Esophagus squamous epithelium (tissue), 5 donors: ENCODE data around the gene SPTBN4. TPM values are rescaled to one million over a fixed set of nuclear protein-coding genes. Genes with fewer than 3 reads are reported as not detected.
A peak's percentile ranks its signal among the peaks of the same experiment; 100 is the strongest.
"Not testable (repeated sequence)": the region's sequence is repeated elsewhere in the genome, so short reads cannot be mapped to it uniquely, and the experiment has no call there.

ENCODE experiments used
- DNase-seq: peaks from one replicate; lab custom pipeline; 2025; lab: John Stamatoyannopoulos, UW
- H3K27ac ChIP-seq, 4 donors: fragments of 200-600 bp; sonication (generic); one replicate each; pipeline ENCODE4 v1.5.1; 2016 to 2019; ENCODE audit warnings: mild to moderate bottlenecking in 1 of 4
- H3K27me3 ChIP-seq, 4 donors: fragments of 200-600 bp; sonication (generic); 1 replicate in 3 of 4; 2 replicates in 1 of 4; pipeline versions ENCODE4 v1.5.1 to v1.6.0; 2017 to 2021; ENCODE audit warnings: antibody characterized with exemption in 1 of 4
- H3K36me3 ChIP-seq, 3 donors: fragments of 200-600 bp; sonication (generic); one replicate each; pipeline ENCODE4 v1.5.1; 2016 to 2019
- H3K4me1 ChIP-seq, 3 donors: fragments of 200-600 bp; sonication (generic); one replicate each; pipeline ENCODE4 v1.5.1; 2017 to 2019
- H3K4me3 ChIP-seq, 4 donors: fragments of 200-600 bp; sonication (generic); 1 replicate in 3 of 4; 2 replicates in 1 of 4; pipeline ENCODE4 v1.5.1; 2016 to 2019; ENCODE audit warnings: mild to moderate bottlenecking in 2 of 4, moderate library complexity in 1 of 4
- H3K9me3 ChIP-seq, 3 donors: fragments of 200-600 bp; sonication (generic); one replicate each; pipeline ENCODE4 v1.5.1; 2016 to 2019
- CTCF ChIP-seq, 6 experiments: fragments of 450-650 bp in 4 of 6; fragments of 200-600 bp in 2 of 6; sonication (generic) in 2 of 6; IDR thresholded peaks; one replicate each; pipeline ENCODE4 v1.5.1; 2016 to 2019; ENCODE audit warnings: antibody characterized with exemption in 6 of 6, mild to moderate bottlenecking in 4 of 6, moderate library complexity in 4 of 6
- POLR2A ChIP-seq, 4 donors: fragments of 450-650 bp; IDR thresholded peaks; one replicate each; pipeline ENCODE4 v1.6.1; 2017; ENCODE audit warnings: antibody characterized with exemption in 4 of 4, mild to moderate bottlenecking in 4 of 4, moderate library complexity in 3 of 4
- WGBS, 2 donors: methylation state at CpG; one replicate each; pipeline ENCODE4 v1.1.5; 2018; 5-methylcytosine and 5-hydroxymethylcytosine counted together
- intact Hi-C: fragments of 100-400 bp; cut with DNase I; formaldehyde crosslinking; loops from one replicate; pipeline ENCODE4 v1.15.0; 2022
- total RNA-seq, 4 donors: library from RNA; depleted of rRNA; stranded (reverse); fragments of >200 nt; gene quantifications; one replicate each; pipeline ENCODE4 v1.1.0, GENCODE V29; 2016
- donor health status: DM: yes; HTN: yes; CAD: no.

SPTBN4 gene
- total RNA-seq, 4 donors from 2014 or later, result 0.08 to 2.0 (median 1.2) TPM

GRCh38 chr19:40519352-40520322 lies 52.8 kb downstream of the SPTBN4 start:
- no peaks in the 10 kb centered on the region for H3K36me3 ChIP-seq
- intact Hi-C loops, result loop anchor here (10.0 kb wide), 1 partner anchor 205 kb away; no protein-coding TSS in a partner anchor
- H3K9me3 ChIP-seq, result no peaks in the 10 kb centered on the region
- no peak for DNase-seq
- TF ChIP-seq POLR2A (IDR thresholded peaks at IDR 0.05) (no peak), CTCF (IDR thresholded peaks at IDR 0.05) (peak in 1 of 6 experiments; percentile 25)
- peaks cover 0 to 68% (median 0%) of the 10 kb centered on the region in 4 donors for H3K27me3 ChIP-seq
- 29 to 53% methylated on average over 10 to 19 of the region's 91 CpGs for WGBS, 2 donors
- peaks cover 0 to 11% (median 10%) of the 10 kb centered on the region in 3 donors for H3K4me1 ChIP-seq
- H3K27ac ChIP-seq, result no peak overlapping the region
- peak overlapping the region in 1 of 4 donors; percentile 12 for H3K4me3 ChIP-seq

GRCh38 chr19:40521276-40521675 lies 54.5 kb downstream of the SPTBN4 start:
- H3K27me3 ChIP-seq, result peaks cover 0 to 61% (median 0%) of the 10 kb centered on the region in 4 donors
- no peak for DNase-seq
- H3K4me3 ChIP-seq, result no peak overlapping the region
- peaks cover 0 to 11% (median 10%) of the 10 kb centered on the region in 3 donors for H3K4me1 ChIP-seq
- no peak overlapping the region for H3K27ac ChIP-seq
- H3K36me3 ChIP-seq, result no peaks in the 10 kb centered on the region
- WGBS, 2 donors, result 63 to 73% methylated on average over 7 of the region's 8 CpGs
- TF ChIP-seq POLR2A (IDR thresholded peaks at IDR 0.05) (no peak), CTCF (IDR thresholded peaks at IDR 0.05) (peak in 4 of 6 experiments; percentile 7 to 20 (median 10))
- intact Hi-C loops, result loop anchor here (10.0 kb wide), 1 partner anchor 206 kb away; no protein-coding TSS in a partner anchor
- no peaks in the 10 kb centered on the region for H3K9me3 ChIP-seq

- not testable (repeated sequence) for DNase-seq, H3K9me3 ChIP-seq, H3K36me3 ChIP-seq, H3K4me3 ChIP-seq, H3K27ac ChIP-seq
- intact Hi-C loops, result loop anchor here (10.0 kb wide), 1 partner anchor 207 kb away; no protein-coding TSS in a partner anchor
- Histone ChIP-seq H3K27me3 (peaks cover 0 to 60% (median 0%) of the 10 kb centered on the region in 4 donors), H3K4me1 (peaks cover 0 to 11% (median 10%) of the 10 kb centered on the region in 3 donors)
- WGBS, 2 donors, result 60 to 67% methylated on average over 6 of the region's 6 CpGs
Observed at GRCh38 chr19:40521900-40522299, 55.1 kb downstream of the SPTBN4 start.

- Histone ChIP-seq H3K27me3 (peaks cover 0 to 49% (median 0%) of the 10 kb centered on the region in 4 donors), H3K4me3 (no peak overlapping the region), H3K9me3 (no peaks in the 10 kb centered on the region), H3K36me3 (no peaks in the 10 kb centered on the region), H3K27ac (no peak overlapping the region), H3K4me1 (peaks cover 0 to 11% (median 10%) of the 10 kb centered on the region in 3 donors)
- no peak for DNase-seq
- 25 to 52% methylated on average over 10 to 13 of the region's 17 CpGs for WGBS, 2 donors
- intact Hi-C loops, result loop anchor here (10.0 kb wide), 1 partner anchor 209 kb away; no protein-coding TSS in a partner anchor
- TF ChIP-seq POLR2A (IDR thresholded peaks at IDR 0.05), result no peak
- peak in 5 of 6 experiments; percentile 44 to 71 (median 49) for TF ChIP-seq CTCF (IDR thresholded peaks at IDR 0.05)
Observed at GRCh38 chr19:40523322-40524047, 56.7 kb downstream of the SPTBN4 start.

GRCh38 chr19:40524133-40524549 lies 57.3 kb downstream of the SPTBN4 start:
- no peaks in the 10 kb centered on the region for H3K9me3 ChIP-seq
- no peak for DNase-seq
- no peaks in the 10 kb centered on the region for H3K36me3 ChIP-seq
- WGBS, 2 donors, result 68 to 89% methylated on average over 5 of the region's 5 CpGs
- no peak overlapping the region for H3K4me3 ChIP-seq
- no peak overlapping the region for H3K27ac ChIP-seq
- intact Hi-C loops, result loop anchor here (10.0 kb wide), 1 partner anchor 209 kb away; no protein-coding TSS in a partner anchor
- H3K4me1 ChIP-seq, result peaks cover 0 to 10% (median 9%) of the 10 kb centered on the region in 3 donors
- TF ChIP-seq CTCF (IDR thresholded peaks at IDR 0.05) (no peak), POLR2A (IDR thresholded peaks at IDR 0.05) (no peak)
- peaks cover 0 to 44% (median 0%) of the 10 kb centered on the region in 4 donors for H3K27me3 ChIP-seq
